GM19463 (cell line): Measurements from ENCODE around the gene TMEM200C.

Source experiments
- ATAC-seq: cut with Tn5 transposase; IDR thresholded peaks from one replicate; pipeline ENCODE4 v1.9.1; 2021; ENCODE audit warnings: mild to moderate bottlenecking, moderate library complexity; ENCODE audit not compliant: unreplicated experiment

Gene TMEM200C

DNA sequence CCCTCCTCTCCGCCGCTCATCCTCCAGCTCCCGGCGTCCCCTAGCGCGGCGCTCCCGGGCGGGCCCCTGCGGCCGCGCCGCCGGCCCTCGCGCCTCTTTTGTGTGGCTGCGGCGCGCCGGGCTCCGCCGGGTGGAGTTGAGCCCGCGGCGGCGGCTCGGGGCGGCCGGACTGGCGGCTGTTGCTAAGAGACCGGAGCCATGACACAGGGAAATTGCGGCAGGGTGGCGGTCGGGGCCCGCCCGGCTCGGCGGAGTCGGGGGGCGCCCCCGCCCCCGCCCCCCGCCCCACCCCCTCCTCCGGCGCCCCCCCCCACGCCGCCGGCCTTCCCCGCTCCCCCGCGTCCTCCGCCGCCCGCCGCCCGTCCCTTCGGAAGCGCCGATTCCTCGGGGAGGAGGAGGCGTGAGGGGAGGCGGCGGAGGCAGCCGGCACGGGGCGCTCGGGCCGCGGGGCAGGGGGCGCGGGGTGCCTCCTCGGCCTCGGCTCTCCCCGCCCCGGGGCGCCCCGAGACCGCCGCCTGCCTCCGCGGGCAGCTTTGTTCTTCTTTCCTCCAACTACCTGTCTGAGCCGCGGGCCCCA is at the start of gene TMEM200C:
Gene TMEM200C, minus strand, starts transcription at position 224 of the 577 bp plus-strand sequence. CDS start 3,459 bp downstream, outside the sequence.
- ATAC-seq = no peak

GRCh38 chr18:5944448-5944847 is 49.1 kb upstream of the TMEM200C start:
- ATAC-seq = no peak

- ATAC-seq = no peak
Observed at GRCh38 chr18:5943514-5943913, 48.2 kb upstream of the TMEM200C start.

DNA sequence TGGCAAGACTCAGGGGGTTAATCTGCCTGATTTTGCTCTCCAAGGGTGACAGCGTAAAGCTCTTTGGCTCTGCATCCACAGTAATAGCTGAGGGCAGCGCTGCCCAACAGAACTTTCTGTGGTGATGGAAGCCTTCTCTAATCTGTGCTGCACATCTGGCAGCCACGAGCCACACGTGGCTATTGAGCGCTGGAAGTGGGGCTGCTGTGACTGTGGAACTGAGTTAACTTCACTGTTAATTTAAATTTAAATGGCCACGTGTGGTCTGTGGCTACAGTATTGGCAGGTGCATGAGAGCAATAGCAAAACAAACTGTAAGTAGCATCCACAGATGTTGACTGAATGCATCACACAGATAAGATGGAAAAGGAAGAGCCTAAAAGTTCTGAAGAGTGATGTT is 47.3 kb upstream of the TMEM200C start:
- ATAC-seq = no peak

- no peak for ATAC-seq
Observed at GRCh38 chr18:5941890-5942289, 46.6 kb upstream of the TMEM200C start.

- ATAC-seq = no peak
Observed at GRCh38 chr18:5939801-5940667, 44.7 kb upstream of the TMEM200C start.

DNA sequence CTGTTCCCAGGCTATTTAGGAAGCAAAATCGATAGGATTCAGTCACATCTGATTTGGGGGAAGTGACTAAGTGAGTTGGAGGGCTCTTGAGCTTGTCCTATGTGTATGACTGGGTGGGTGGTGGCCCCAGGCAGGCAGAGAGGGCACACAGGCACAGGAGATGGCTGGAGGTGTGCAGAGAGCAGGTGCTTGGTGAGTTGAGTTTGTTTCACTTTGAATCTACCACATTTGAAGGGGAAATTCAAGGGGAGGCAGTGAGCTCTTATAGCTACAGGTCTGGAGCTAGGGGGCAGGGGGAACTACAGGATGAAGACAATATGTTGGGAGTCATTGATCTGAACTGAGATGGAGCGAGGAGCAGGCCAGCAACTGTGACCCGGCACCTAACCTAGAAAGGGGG is 42.5 kb upstream of the TMEM200C start:
- no peak for ATAC-seq

DNA sequence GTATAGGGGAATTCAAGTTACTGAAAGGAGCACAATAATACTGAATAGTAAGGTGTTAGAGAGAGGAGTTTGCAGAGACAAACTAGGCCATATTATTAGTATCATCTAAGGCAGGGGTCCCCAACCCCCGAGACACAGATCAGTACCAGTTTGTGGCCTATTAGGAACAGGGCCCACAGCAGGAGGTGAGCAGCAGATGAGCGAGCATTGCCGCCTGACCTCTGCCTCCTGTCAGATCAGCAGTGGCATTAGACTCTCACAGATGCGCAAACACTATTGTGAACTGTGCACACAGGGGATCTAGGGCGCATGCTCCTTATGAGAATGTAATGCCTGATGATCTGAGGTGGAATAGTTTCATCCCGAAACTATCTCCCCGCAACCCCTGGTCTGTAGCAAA is 41.8 kb upstream of the TMEM200C start:
- no peak for ATAC-seq

DNA sequence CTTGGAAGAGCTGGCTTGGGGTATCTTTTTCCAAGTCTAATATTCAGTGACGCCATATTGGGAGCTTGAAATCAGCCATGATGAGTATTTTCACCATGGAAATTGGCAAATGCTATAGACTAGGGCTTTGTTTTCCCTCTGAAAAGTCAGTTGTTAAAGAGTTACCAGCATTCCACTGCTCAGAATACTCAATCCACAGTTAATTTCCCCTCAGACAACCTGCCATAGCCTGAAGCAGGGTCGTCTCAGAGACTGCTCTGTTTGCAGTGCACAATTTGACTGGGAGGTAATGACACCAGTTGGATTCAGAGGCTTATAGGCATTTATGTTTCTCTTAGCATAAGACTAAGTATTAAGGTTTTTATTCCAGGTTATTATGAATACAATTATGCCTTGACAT is 35.5 kb upstream of the TMEM200C start:
- no peak for ATAC-seq

- no peak for ATAC-seq
Observed at GRCh38 chr18:5918205-5918858, 23.0 kb upstream of the TMEM200C start.

DNA sequence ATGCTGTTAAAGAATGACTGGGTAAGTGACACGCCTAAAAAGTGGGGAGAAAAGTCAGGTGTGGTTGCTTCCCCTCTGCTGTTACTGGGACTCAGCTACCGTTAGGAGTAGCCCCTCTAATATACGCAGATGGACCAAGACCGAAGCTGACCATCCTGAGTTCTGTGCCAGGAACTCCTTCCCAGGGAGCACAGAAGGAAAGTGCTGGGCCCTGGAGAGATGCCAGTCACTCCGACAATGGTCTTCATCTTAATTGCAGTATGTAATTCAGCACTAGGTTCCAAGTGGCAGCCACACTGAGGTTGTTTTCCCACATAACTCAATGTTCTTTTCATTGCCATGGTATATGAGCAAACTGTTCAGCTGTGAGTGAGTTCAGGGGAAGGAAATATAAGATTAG is 19.6 kb upstream of the TMEM200C start:
- ATAC-seq = no peak

- no peak for ATAC-seq
Observed at GRCh38 chr18:5914016-5914415, 18.7 kb upstream of the TMEM200C start.

- no peak for ATAC-seq
Observed at GRCh38 chr18:5912566-5912965, 17.2 kb upstream of the TMEM200C start.

GRCh38 chr18:5909125-5909524 is 13.8 kb upstream of the TMEM200C start:
- ATAC-seq = no peak

DNA sequence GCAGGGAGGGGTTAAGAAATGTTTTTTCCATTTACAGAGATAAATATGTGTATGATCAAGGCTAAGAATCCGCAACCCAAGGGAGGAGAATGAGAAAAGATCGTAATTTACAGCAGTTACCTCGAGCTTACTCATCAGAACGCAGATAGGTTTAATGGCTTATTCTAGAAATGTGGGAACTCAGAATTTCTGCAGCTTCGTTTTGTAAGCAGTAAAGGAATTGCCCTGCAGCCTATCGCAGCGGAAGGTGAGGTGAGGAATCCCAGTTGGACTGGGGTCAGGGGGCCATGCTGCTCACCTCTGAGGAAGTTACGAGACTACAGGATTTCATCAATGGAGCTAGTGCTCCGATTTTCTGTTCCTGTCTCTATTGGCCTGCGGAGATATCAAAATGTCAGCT is 8.1 kb upstream of the TMEM200C start:
- ATAC-seq = no peak

DNA sequence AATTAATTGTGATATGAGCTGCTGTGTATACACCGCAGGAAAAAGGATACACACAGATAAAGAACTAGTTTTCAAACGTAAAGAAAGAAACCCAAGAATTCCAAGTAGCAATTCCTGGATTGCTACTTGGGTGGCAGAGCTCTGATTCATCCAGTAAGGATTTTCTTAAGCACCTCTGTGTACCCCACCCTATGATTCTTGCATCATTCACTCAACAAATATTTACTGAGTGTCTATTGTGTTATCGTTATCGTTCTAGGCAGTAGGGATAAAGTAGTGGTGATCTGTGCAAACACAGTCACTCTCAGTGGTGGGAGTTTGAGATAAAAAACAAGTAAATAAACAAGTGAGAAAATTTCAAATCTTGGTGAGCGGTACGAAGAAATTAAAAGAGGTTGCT is 4.9 kb upstream of the TMEM200C start:
- ATAC-seq = no peak

DNA sequence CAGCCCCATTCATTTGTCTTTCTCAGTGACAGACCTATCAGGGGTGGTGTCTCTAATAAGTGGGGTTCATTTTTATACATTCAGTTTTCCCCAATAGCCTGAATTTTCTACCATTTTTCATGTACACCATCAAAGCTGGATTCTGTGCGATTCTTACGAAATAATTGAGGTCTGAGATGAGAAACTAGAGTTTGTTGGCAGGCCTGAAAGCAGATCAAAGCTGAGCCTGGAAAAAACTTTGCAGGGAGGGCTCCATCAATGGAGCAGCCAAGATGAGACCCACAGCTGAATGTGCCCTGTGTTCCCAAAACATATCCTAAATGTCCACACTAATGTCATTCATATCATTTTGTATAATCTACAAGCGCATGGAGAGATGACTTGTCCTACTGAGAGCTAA is 4.5 kb upstream of the TMEM200C start:
- ATAC-seq = no peak

GRCh38 chr18:5895876-5896740 is 786 bp upstream of the TMEM200C start:
- ATAC-seq = no peak

- ATAC-seq = no peak
Observed at GRCh38 chr18:5894611-5895298, 567 bp downstream of the TMEM200C start.

GRCh38 chr18:5893956-5894610 is 1.2 kb downstream of the TMEM200C start:
- ATAC-seq = no peak
